ENCODE data around the gene TPR.

TPR gene

GRCh38 chr1:186327331-186327730 is 47.7 kb downstream of the TPR start:
- no peak for DNase-seq

- no peak for DNase-seq
These were observed 49.0 kb downstream of the TPR start for GRCh38 chr1:186326009-186326408.

GRCh38 chr1:186325239-186325638 is 49.8 kb downstream of the TPR start:
- DNase-seq: no peak

- DNase-seq: no peak
These were observed 51.2 kb downstream of the TPR start for GRCh38 chr1:186323865-186324264.

- DNase-seq: no peak
These were observed 59.5 kb downstream of the TPR start for GRCh38 chr1:186315570-186315969.

GRCh38 chr1:186311375-186312051 is 63.5 kb downstream of the TPR start:
- DNase-seq: no peak

- DNase-seq: no peak
These were observed 64.7 kb downstream of the TPR start for GRCh38 chr1:186310307-186310706.

GRCh38 chr1:186308264-186309060 is 66.6 kb downstream of the TPR start:
- DNase-seq: no peak

GRCh38 chr1:186307445-186307844 is 67.6 kb downstream of the TPR start:
- DNase-seq: no peak

GRCh38 chr1:186306533-186306932 is 68.5 kb downstream of the TPR start:
- DNase-seq: no peak

GRCh38 chr1:186304982-186305949 is 69.8 kb downstream of the TPR start:
- DNase-seq: peak in 1 of 51 donors; percentile 3

GRCh38 chr1:186303911-186304310 is 71.1 kb downstream of the TPR start:
- DNase-seq: no peak

GRCh38 chr1:186302381-186302920 is 72.6 kb downstream of the TPR start:
- no peak for DNase-seq

GRCh38 chr1:186301448-186301847 is 73.6 kb downstream of the TPR start:
- no peak for DNase-seq

GRCh38 chr1:186300056-186300455 is 75.0 kb downstream of the TPR start:
- DNase-seq: no peak

GRCh38 chr1:186299570-186299969 is 75.5 kb downstream of the TPR start:
- no peak for DNase-seq

- DNase-seq: no peak
These were observed 76.2 kb downstream of the TPR start for GRCh38 chr1:186298851-186299250.

- no peak for DNase-seq
These were observed 77.5 kb downstream of the TPR start for GRCh38 chr1:186297439-186298045.

- no peak for DNase-seq
These were observed 79.1 kb downstream of the TPR start, which contains the start of gene PRG4 for GRCh38 chr1:186295980-186296379. Gene PRG4, plus strand, starts transcription at chr1:186296279.

GRCh38 chr1:186292875-186293274 is 82.2 kb downstream of the TPR start:
- no peak for DNase-seq

- DNase-seq: no peak
These were observed 83.8 kb downstream of the TPR start for GRCh38 chr1:186291271-186291670.
